ENCODE data around the gene CENPL.

Gene CENPL

GRCh38 chr1:173865468-173866164 is 40.9 kb upstream of the CENPL start:
- Histone ChIP-seq H3K79me2 (ENCODE audit: control insufficient read depth, low read length) (peaks cover 50% of the 10 kb centered on the region), H3K27ac (ENCODE audit: low read depth, low read length) (peak overlapping the region; percentile 94), H3K27me3 (ENCODE audit: control insufficient read depth, low read length) (no peaks in the 10 kb centered on the region), H3K9me2 (replicated peaks; ENCODE audit: control insufficient read depth, low read length) (no peaks in the 10 kb centered on the region), H3K9me3 (ENCODE audit: control insufficient read depth, insufficient read depth, low read length) (no peaks in the 10 kb centered on the region), H3K4me3 (ENCODE audit: low read length) (peak overlapping the region; percentile 96), H3F3A (ENCODE audit: control insufficient read depth, insufficient read depth) (peaks cover 76% of the 10 kb centered on the region), H3K4me2 (ENCODE audit: low read length) (peak overlapping the region; percentile 70), H4K20me1 (ENCODE audit: control insufficient read depth, insufficient read depth, low read depth, low read length) (peaks cover 31% of the 10 kb centered on the region; the same call in 1 of the 2 replicates), H3K4me1 (ENCODE audit: control insufficient read depth, low read length) (peaks cover 61% of the 10 kb centered on the region), H3K36me3 (ENCODE audit: control insufficient read depth, low read length) (peaks cover 74% of the 10 kb centered on the region)
- TF ChIP-seq EZH2phosphoT487 (IDR thresholded peaks at IDR 0.05; ENCODE audit: borderline replicate concordance, low read length) = no peak
- TF ChIP-seq, protein P1, sequence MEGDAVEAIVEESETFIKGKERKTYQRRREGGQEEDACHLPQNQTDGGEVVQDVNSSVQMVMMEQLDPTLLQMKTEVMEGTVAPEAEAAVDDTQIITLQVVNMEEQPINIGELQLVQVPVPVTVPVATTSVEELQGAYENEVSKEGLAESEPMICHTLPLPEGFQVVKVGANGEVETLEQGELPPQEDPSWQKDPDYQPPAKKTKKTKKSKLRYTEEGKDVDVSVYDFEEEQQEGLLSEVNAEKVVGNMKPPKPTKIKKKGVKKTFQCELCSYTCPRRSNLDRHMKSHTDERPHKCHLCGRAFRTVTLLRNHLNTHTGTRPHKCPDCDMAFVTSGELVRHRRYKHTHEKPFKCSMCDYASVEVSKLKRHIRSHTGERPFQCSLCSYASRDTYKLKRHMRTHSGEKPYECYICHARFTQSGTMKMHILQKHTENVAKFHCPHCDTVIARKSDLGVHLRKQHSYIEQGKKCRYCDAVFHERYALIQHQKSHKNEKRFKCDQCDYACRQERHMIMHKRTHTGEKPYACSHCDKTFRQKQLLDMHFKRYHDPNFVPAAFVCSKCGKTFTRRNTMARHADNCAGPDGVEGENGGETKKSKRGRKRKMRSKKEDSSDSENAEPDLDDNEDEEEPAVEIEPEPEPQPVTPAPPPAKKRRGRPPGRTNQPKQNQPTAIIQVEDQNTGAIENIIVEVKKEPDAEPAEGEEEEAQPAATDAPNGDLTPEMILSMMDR (IDR thresholded peaks at IDR 0.05; ENCODE audit: low read depth, low read length, poor library complexity, severe bottlenecking) = no peak

DNA sequence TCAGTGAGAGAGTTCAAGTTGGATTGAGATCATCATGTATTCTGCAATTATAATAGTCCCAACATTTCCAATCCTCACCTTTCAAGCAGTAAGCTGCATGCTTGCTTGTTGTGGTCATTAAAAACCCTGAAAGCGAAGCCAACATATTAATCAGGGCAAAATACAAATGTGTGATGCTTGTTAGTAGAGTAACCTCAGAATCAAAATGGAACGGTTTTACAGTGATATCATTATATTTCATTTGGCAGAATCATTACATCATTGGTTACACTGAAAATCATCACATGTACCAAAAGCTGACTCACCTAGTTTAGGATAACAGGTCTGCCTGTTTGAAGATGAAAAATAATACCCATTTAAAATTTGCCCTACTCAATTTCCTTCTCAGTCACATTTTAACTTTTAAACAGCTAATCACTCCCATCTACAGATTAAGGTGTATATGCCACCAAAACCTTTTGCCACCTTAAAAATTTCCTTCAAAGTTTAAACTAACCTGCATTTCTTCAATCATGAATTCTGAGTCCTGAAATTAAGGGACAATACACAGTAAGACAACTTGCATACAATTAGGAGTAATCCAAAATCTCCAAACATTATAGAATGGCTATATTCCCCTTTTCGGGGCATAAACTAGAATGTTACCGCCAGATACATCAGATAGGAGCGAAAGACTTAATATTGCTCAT is 39.6 kb upstream of the CENPL start:
- Histone ChIP-seq H3K9me2 (replicated peaks; ENCODE audit: control insufficient read depth, low read length) (no peaks in the 10 kb centered on the region), H3K79me2 (ENCODE audit: control insufficient read depth, low read length) (peaks cover 44% of the 10 kb centered on the region), H3K4me1 (ENCODE audit: control insufficient read depth, low read length) (peaks cover 49% of the 10 kb centered on the region), H4K20me1 (ENCODE audit: control insufficient read depth, insufficient read depth, low read depth, low read length) (peaks cover 31% of the 10 kb centered on the region; the same call in 1 of the 2 replicates), H3K27ac (ENCODE audit: low read depth, low read length) (peak overlapping the region; percentile 94), H3F3A (ENCODE audit: control insufficient read depth, insufficient read depth) (peaks cover 86% of the 10 kb centered on the region), H3K9me3 (ENCODE audit: control insufficient read depth, insufficient read depth, low read length) (no peaks in the 10 kb centered on the region), H3K4me2 (ENCODE audit: low read length) (peak overlapping the region; percentile 70), H3K27me3 (ENCODE audit: control insufficient read depth, low read length) (no peaks in the 10 kb centered on the region), H3K4me3 (ENCODE audit: low read length) (peak overlapping the region; percentile 96), H3K36me3 (ENCODE audit: control insufficient read depth, low read length) (peaks cover 76% of the 10 kb centered on the region)
- TF ChIP-seq, protein P1 (IDR thresholded peaks at IDR 0.05; ENCODE audit: low read depth, low read length, poor library complexity, severe bottlenecking) = no peak
- TF ChIP-seq EZH2phosphoT487 (IDR thresholded peaks at IDR 0.05; ENCODE audit: borderline replicate concordance, low read length) = no peak

GRCh38 chr1:173863224-173864161 is 38.8 kb upstream of the CENPL start:
- Histone ChIP-seq H3K79me2 (ENCODE audit: control insufficient read depth, low read length) (peaks cover 37% of the 10 kb centered on the region), H3F3A (ENCODE audit: control insufficient read depth, insufficient read depth) (peaks cover 89% of the 10 kb centered on the region), H3K27me3 (ENCODE audit: control insufficient read depth, low read length) (no peaks in the 10 kb centered on the region), H3K4me2 (ENCODE audit: low read length) (peak overlapping the region; percentile 70), H3K27ac (ENCODE audit: low read depth, low read length) (peak overlapping the region; percentile 94), H3K4me1 (ENCODE audit: control insufficient read depth, low read length) (peaks cover 43% of the 10 kb centered on the region), H3K36me3 (ENCODE audit: control insufficient read depth, low read length) (peaks cover 78% of the 10 kb centered on the region), H3K9me3 (ENCODE audit: control insufficient read depth, insufficient read depth, low read length) (no peaks in the 10 kb centered on the region), H4K20me1 (ENCODE audit: control insufficient read depth, insufficient read depth, low read depth, low read length) (peaks cover 31% of the 10 kb centered on the region; the same call in 1 of the 2 replicates), H3K9me2 (replicated peaks; ENCODE audit: control insufficient read depth, low read length) (no peaks in the 10 kb centered on the region), H3K4me3 (ENCODE audit: low read length) (peak overlapping the region; percentile 96)
- no peak for TF ChIP-seq EZH2phosphoT487 (IDR thresholded peaks at IDR 0.05; ENCODE audit: borderline replicate concordance, low read length)
- TF ChIP-seq, protein P1 (IDR thresholded peaks at IDR 0.05; ENCODE audit: low read depth, low read length, poor library complexity, severe bottlenecking) = no peak

Data from DOHH2 (cell line).